Activated gamma-delta T cell treated with Interleukin-2 at 50 U/mL for 16 hours (primary cell): ENCODE measurements around the gene CCNYL1.
"Not testable (repeated sequence)": the region's sequence is repeated elsewhere in the genome, so short reads cannot be mapped to it uniquely, and the experiment has no call there.

ENCODE experiments used
- DNase-seq: peaks from one replicate; pipeline ENCODE4 v3.0.0-alpha.2; 2020

CCNYL1 gene

DNA sequence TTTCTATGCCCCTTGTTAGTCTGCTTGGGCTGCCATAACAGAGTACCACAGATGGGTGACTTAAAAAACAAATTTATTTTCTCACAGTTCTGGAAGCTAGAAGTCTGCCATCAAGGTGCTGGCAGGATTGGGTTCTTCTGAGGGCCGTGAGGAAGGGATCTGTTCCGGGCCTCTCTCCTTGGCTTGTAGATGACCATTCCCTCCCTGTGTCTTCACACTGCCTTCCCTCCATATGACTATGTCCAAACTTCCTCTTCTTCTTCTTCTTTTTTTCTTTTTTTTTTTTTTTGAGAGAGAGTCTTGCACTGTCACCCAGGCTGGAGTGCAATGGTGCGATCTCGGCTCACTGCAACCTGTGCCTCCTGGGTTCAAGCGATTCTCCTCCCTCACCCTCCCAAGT is 13.1 kb upstream of the CCNYL1 start:
- DNase-seq = no peak

DNA sequence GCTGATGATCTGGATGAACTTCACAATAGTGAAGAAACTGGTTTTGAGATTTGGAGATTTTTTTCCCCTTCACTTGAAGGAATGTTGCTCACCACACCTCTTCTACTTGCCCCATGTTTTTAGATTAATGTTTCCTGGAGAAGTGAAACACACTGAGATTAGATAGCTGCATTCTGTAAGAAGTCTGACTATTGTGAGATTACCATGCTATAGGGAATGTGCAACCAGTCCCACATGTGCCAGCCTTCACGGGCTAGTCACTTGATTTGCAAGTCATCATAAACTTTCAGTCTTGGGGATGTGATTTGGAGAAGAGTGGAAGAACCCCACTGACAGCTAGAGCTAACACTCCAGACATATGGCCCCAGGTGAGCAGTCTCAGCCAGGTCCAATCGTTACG is 7.4 kb upstream of the CCNYL1 start:
- no peak for DNase-seq

GRCh38 chr2:207704671-207705070 is 6.8 kb upstream of the CCNYL1 start:
- no peak for DNase-seq

DNA sequence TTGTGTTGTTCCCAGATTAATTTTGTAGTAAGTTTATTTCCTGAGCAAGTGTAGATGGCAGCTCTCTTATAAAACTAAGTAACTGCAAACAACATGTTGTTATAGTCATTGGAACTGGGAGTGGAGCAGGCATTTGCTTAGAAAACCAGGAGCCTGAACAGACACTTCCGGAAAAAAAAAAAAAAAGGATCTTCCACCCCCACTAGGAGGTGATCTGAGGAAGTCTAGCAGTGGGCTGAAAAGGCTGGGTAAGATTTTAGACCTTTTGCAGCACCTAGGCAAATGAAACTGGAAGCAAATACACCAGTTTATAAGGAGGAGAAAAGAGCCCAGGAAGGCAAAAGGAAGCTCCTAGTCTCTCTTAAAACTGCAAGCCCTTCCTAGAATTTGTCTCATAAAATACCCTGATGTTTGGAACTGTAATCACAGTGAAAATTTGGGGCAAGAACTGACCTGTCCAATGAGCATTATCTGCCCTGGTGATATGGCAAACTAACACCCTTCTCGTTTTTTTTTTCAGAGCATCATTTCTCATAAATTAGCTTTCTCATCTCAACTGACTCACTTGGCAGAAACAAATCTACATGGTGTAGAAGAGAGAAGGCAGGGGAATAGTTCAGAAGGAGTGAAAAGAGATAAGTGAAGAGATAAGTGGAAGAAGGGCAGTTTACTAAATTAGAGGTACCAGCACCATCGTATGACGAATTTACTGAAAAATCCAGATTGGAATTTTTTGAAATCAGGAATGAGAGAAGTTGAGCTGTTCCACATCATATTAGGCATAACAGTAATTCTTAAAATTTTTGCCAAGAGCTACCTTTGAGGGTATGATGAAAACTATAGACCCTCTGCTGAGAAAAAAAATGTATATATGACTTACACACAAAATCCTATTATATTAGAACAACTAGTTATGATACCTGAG is 4.2 kb upstream of the CCNYL1 start:
- no peak for DNase-seq

GRCh38 chr2:207711750-207712530 is 500 bp downstream of the CCNYL1 start:
- peak; percentile 48 for DNase-seq

DNA sequence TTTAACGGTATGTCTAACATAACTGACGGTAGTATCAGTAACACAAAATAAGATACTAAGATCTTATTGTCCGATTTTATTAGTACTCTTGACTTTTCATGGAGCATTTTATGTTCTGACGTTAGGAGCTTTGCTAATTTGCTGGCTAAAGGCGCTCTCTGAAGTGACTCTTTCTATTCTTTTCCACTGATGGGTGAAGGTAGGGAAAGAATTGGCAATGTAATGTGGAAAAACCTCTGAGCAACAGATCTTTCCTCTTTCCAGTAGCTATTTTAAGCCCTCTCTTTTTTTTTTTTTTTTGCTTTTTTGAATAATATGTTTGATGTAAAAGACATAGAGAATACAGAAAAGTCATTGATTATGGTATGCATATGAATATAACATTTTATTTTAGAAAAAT is 4.6 kb downstream of the CCNYL1 start:
- no peak for DNase-seq

DNA sequence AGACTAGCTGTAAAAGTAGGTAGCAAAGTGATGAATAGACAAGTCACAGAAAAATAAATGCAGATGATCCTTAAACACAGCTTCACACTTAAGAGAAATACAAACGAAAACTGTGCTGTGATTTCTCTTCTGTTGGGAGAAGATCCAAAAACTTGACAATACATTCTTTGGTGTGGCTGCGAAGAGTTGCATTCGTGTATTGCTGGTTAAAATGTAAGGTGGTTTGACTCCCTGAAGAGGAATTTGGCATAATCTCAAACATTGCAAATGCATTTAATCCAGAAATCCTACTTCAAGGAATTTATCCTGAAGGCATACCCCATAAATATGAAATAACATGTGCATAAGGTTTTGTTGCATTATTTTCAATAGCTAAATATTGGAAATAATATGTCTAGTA is 7.1 kb downstream of the CCNYL1 start:
- no peak for DNase-seq

DNA sequence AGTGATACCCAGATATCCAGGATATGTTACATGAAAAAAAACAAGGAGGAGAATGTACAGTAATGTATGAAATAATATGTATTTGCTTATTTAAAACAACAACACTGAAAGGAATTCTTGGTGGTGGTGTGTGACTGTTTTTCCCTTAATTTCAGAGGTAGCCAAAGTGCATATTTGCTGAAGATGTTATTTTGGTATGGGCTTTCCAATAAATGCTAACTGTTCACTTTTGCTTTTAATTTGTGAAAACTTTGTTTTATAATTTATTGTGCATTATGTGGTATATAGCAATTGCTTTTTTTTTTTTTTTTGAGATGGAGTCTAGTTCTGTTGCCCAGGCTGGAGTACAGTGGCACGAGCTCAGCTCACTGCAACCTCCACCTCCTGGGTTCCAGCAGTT is 7.6 kb downstream of the CCNYL1 start:
- DNase-seq = no peak

DNA sequence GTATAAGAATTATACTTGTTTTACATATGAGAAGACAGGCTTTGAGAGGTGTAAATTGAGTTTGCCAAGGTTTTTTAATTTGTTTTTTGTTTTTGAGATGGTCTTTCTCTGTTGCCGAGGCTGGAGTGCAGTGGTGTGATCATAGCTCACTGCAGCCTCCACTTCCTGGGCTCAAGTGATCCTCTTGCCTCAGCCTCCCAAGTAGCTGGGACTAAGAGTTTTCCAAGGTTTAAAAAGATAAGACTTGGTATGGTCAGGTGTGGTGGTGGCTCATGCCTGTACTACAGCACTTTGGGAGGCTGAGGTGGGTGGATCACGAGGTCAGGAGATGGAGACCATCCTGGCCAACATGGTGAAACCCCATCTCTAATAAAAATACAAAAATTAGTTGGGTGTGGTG is 8.2 kb downstream of the CCNYL1 start:
- DNase-seq = not testable (repeated sequence)

GRCh38 chr2:207720517-207721187 is 9.2 kb downstream of the CCNYL1 start:
- no peak for DNase-seq

GRCh38 chr2:207722773-207723424 is 11.5 kb downstream of the CCNYL1 start:
- DNase-seq = no peak

DNA sequence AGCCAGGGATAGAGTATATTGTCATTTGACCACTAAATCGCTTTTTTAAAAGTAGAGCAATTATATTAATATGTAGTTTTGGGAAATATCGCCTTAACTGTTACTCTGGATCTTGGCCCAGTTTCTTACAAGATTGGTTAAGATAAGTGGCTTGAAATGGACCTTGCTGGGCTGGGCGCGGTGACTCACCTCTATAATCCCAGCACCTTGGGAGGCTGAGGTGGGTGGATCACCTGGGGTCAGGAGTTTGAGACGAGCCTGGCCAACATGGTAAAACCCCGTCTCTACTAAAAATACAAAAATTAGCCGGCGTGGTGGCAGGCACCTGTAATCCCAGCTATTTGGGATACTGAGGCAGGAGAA is 12.0 kb downstream of the CCNYL1 start:
- DNase-seq = not testable (repeated sequence)

DNA sequence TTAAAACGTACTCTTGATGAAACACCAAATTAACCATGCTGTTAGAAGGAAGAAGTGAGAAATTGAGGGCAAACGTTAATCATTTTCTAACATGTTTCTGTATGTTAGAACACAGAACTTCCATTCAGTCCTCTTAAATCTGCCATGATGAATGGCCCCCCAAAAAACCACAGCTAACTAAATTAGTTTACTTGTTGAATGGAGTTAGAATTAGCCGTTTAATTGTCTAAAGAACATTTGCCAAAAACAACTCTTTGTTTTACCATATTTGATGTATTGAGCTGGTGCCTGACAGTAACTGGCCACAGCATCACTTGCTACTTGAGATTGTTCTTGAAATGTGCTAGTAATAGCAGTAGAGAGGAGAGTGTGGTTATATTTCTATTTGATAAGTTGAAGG is 12.7 kb downstream of the CCNYL1 start:
- DNase-seq = no peak

DNA sequence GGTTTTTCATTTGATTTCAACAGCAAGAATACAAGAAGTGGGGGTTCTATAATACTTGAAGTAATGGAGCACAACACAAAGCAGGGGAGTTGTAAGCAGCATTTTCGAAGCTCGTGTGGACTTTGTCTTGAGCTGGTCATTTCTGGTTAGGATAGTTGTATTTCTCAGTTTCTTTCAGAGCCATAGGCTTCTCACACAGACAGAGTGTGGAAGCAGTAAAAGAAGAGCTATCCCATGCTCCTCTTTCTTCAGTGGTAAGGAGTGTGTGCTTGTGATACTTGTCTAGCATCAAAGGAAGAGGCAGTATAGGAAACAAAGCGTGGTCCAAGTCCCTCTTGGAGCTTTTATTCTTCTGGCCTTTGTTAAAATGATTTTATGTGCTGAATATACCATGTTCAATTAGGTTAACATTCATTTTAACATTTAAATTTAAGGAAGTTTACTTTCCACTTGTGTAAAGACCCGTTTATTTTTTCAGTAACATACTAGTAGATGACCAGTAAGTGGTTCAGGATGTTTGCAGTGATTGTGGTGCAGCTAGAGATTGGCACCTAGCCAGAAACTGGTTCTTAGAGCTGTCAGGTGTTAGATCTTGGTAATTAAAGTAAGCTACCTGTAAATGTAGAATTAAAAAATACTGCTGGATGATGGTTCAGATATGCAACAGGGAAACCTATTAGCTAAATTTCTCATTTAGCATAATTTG is 14.6 kb downstream of the CCNYL1 start:
- peak; percentile 17 for DNase-seq

GRCh38 chr2:207727261-207727660 is 15.8 kb downstream of the CCNYL1 start:
- DNase-seq = no peak

DNA sequence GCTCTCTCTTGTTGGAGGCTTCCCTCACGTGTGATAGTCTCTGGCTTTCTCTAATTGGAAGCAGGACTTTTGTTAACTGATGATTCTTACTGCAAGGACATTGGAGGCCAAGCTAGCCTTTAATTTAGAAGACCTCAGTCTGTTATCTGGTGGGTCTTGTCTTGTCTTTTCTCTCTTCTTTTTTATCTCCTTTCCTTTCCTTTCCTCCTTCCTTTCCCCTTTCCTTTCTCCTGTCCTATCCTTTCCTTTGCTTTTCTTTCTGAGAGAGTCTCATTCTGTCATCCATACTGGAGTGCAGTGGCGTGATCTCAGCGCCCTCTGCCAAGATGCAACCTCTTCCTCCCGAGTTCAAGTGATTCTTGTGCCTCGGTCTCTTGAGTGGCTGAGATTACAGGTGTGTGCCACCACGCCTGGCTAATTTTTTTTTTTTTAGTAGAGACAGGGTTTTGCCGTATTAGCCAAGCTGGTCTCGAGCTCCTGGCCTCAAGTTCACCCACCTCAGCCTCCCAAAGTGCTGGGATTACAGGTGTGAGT is 18.1 kb downstream of the CCNYL1 start:
- DNase-seq = no peak

- no peak for DNase-seq
Measured at GRCh38 chr2:207731138-207731537, 19.7 kb downstream of the CCNYL1 start.

DNA sequence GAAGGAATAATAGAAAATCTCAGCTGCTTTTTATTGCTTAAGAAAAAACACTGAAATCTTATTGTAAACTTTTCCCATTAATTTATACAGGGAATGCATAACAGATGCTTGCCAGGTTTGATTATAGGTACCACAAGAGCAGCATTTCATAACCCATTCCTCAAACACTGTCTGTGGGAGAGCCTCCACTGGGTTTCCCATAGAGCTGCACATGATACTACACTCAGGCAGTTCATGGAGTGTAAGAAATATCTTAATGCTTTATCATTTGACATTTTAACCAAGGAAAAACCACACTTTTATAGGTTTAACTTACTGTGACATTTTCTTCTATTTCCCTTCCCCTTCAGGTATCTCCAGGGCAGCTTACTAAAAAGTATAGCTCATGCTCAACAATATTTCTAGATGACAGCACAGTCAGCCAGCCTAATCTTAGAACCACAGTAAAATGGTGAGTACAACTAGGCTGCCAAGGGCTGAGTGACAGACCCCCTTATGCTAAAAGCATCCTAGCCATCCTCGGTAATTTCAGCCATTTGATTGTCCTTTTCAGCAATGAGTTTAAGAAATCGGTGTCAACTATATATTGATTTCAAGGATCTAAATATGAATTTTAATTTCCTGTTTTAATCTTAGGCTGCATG is 22.3 kb downstream of the CCNYL1 start:
- DNase-seq = no peak

- DNase-seq = no peak
Measured at GRCh38 chr2:207734264-207734635, 22.8 kb downstream of the CCNYL1 start.

GRCh38 chr2:207734636-207735512 is 23.4 kb downstream of the CCNYL1 start:
- DNase-seq = no peak

DNA sequence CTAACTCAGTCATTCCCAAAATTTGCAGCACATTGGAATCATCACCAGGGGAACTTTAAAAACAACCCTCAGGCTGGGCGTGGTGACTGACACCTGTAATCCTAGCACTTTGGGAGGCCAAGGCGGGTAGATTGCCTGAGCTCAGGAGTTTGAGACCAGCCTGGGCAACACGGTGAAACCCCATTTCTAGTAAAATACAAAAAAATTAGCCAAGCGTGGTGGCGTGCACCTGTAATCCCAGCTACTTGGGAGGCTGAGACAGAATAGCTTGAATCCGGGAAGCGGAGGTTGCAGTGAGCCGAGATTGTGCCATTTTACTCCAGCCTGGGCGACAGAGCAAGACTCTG is 24.0 kb downstream of the CCNYL1 start:
- DNase-seq = not testable (repeated sequence)
